WI38 (cell line): ENCODE results near the gene RRBP1.

Experiments used
- H3K4me3 ChIP-seq: 2 replicates; pipeline ENCODE4 v1.5.1; 2011; ENCODE audit warnings: low read depth, mild to moderate bottlenecking, control low read depth, low read length
- TF ChIP-seq, protein P1 (sequence below): IDR thresholded peaks from 2 replicates; pipeline ENCODE4 v1.5.1; 2012; ENCODE audit warnings: low read depth, mild to moderate bottlenecking, control low read depth, low read length

The RRBP1 gene

DNA sequence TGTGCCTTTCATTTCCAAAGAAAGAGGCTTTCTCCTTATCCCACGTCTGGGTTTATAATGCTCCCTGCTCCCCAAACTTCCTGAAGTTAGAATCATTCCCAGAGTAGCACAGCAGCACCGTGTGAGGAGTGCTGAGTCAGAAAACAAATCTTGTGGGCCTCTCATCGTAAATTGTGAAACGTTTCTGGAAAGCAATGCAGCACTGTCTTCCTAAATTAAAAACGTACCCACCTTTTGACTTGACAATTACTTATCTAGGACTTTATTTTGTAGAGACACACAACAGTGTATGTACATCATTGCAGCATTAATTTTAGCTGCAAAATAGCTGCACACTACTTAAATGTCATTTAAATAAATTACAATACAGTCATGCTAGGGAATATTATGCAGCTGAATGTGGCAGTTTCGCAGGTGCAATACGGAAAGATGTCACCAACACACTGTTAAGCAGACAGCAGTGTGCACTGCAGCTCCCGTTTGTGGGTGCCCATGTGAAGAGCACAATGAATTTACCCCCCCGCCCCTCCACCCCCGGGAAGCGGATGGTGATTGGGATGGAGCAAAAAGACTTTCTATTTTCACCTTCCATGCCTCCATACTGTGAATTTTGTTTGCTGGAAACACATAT, 30.8 kb downstream of the RRBP1 start:
- H3K4me3 ChIP-seq = no peak overlapping the region
- TF ChIP-seq, protein P1, sequence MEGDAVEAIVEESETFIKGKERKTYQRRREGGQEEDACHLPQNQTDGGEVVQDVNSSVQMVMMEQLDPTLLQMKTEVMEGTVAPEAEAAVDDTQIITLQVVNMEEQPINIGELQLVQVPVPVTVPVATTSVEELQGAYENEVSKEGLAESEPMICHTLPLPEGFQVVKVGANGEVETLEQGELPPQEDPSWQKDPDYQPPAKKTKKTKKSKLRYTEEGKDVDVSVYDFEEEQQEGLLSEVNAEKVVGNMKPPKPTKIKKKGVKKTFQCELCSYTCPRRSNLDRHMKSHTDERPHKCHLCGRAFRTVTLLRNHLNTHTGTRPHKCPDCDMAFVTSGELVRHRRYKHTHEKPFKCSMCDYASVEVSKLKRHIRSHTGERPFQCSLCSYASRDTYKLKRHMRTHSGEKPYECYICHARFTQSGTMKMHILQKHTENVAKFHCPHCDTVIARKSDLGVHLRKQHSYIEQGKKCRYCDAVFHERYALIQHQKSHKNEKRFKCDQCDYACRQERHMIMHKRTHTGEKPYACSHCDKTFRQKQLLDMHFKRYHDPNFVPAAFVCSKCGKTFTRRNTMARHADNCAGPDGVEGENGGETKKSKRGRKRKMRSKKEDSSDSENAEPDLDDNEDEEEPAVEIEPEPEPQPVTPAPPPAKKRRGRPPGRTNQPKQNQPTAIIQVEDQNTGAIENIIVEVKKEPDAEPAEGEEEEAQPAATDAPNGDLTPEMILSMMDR = no peak

DNA sequence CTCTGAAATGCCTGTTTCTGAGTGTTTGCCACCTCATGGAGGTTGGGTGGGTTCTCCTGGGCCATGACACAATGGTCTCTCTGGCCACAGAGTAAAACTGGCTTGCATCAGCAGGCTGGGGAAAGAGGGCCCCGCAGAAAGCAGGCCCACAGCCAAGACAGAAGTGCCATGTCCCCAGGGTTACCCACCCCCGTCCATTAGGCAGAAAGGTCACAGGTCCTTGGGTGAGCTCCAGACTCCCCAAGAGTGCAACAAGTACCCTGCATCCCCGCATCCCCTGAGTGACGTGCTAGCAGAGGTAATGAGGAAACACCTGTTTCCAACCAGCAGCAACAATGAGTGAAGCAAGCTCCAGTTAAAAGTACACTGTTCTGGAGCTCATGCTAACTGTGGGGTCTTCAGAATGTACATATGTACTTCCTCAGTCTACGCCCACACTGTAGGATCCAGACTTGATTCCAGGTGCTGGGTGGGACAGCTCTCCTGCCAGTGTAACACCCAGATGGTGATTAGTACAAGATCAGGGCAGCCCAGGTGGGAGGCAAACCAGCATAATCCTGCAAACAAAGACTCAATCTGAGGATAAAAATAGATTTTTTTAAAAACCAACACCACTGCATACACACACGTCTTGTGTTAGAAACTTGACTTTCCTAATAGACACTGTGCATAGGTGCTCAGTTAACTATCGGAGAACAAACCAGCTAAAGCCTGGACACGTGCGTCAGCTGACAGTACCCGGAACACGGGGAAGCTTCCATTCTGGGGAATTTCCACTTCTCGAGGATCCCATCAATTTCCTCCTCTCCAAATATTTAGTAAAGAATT, 31.5 kb downstream of the RRBP1 start:
- TF ChIP-seq, protein P1 = no peak
- no peak overlapping the region for H3K4me3 ChIP-seq

DNA sequence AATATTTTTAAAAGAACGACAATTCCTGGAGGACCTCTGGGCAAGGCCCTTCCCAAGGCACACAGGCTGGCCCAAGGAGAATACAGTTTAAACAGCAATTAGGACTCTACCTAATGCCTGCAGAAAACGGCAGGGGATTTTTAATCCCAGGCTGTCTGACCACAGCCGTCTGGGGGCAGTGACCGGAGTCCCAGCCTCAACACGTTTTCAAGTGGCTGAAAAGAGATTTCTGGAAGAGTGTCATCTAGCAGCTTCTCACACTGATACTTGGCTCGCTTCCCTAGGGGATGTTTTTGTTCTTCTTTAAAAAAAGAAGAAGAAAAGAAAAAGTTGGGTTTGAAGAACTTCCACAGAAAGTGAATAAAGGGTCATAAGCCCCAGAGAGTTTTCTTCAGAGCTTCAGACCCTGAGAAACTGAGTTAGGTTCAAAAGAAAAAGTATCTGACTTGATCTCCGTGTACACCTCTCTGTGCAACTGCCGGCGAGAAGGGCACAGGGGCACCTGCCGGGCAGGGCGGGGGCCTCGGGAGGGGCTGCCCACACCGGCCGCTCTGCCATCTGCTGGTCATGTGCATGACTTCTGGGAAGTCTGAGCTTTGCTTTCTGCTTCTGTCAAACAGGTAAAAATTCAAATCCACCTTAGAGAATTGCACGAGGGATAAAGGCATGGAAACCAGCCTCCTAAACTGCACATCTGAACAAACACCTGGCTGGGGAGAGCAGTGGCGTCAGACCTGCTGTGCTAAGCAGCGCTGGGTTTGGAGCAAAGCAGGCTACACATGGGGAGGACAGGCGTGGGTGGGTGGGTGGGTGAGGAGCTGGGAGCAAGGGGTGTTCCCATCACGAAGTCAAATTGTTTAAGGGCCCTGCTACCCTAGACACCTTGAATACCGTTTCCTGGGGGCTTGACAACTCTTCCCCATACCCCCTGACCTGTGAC, 33.0 kb downstream of the RRBP1 start:
- TF ChIP-seq, protein P1 = no peak
- no peak overlapping the region for H3K4me3 ChIP-seq

DNA sequence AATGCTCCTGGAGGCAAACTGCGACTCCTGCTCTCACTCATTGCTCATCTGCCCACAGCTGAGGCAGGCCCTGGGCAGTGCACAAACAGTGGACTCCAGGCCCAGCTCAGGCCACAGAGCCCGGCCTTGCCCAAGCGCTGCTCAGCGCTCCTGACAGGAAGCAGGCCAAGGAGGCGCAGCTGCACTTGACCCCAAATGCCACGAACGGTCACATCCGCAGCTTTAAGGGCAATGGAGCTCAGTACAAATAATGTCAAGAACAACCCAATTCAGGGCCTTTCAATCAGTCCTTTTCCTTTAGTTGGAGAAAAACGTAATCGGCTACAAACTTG, 33.8 kb downstream of the RRBP1 start:
- TF ChIP-seq, protein P1 = no peak
- H3K4me3 ChIP-seq = no peak overlapping the region

DNA sequence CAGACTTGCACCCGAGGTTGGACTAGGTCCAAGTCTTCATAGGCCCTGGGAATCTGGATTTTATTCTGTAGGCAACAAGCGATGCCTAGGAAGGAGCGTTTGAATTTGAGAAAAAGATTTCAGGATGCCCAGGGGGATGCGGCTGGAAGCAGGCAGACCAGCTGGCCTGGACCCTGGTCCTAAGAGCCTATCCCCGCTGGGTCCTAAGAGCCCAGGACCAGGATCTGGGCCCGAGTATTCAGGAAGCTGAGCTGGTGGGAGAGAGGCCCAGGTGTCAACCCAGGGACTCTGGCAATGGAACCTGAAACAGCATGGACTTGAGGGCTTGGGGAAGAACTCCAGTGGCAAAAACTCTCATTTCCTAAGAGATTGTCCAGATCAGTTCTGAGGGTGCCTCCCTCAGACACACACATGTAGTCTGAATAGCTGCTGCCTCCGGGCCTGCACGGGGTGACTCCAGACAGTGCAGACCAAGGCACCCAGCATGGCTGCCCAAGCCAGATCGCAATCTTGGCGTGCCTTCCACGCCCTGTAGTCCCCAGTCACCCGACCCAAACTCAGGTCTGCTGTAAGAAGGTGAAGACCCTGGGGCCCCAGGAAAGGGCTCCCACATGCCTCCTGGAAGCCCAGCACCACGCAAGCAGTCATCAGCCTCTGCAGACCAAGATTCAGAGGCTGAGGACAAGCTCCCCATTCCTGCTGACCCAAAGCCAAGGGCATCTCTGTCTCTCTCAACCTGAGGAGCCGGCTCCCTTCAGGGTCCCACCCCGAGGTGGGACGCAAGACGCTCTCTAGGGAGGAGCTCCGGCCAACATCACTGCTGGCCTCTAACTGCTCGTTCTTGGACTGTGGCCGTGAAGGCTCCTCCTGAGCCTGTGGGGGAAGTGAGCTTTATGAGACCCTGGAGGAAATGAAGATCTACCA, 34.4 kb downstream of the RRBP1 start:
- TF ChIP-seq, protein P1 = no peak
- H3K4me3 ChIP-seq = no peak overlapping the region

DNA sequence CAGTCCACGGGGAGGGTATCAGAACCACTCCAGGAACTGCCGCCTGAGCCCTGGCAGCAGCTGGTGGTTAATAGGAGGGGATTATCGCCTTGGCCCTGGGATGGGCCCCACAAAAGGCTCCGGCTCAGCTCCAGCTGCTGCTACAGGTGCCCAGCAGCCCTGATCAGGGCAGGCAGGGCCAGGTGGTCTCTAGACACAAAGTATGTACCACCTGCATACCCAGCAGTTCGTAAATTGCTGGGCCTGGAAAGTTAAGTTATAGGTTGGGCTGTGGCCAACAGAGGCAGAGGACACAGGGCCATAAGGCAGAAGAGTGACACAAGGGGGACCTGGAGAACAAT, 35.1 kb downstream of the RRBP1 start:
- TF ChIP-seq, protein P1 = no peak

More for the DNA sequence above, 35.1 kb downstream of the RRBP1 start:
- H3K4me3 ChIP-seq = no peak overlapping the region
